NCI-H1092 treated with DMSO at 0.1 percent for 48 hours (cell line): ENCODE data around the gene ARFRP1.
"Not testable (repeated sequence)": the region's sequence is repeated elsewhere in the genome, so short reads cannot be mapped to it uniquely, and the experiment has no call there.

Experiments
- DNase-seq: peaks from one replicate; lab custom pipeline; 2025; lab: John Stamatoyannopoulos, UW

The ARFRP1 gene

DNA sequence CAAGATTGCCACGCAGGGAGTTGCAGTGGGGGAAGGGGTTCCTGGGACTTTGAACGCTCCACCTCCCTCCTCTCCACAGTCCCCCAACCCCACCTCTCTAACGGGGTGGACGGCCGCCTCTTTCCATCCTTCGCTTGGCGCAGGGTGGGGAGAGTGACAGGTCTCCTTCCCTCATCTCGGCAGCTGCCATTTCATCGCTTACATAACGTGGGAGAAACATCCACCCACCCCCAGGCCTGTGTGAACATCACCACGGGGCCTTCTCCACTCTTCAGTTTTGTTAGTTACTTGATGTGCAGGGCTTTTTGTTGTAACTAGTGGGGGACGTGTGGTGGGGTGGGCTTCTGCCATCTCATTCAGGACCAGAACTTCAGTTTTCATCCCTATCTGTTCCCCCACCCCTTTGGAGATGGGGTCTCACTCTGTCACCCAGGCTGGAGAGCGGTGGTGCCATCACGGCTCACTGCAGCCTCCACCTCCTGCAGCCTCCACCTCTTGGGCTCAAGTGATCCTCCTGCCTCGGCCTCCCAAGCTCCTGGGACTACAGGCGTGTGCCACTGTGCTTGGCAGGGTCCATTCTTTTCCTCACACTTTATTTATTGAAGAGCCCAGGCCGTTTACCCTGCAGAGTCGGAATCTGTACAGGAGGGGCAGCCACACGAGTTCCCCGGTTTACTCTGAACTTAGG is 32.0 kb downstream of the ARFRP1 start:
- no peak for DNase-seq

DNA sequence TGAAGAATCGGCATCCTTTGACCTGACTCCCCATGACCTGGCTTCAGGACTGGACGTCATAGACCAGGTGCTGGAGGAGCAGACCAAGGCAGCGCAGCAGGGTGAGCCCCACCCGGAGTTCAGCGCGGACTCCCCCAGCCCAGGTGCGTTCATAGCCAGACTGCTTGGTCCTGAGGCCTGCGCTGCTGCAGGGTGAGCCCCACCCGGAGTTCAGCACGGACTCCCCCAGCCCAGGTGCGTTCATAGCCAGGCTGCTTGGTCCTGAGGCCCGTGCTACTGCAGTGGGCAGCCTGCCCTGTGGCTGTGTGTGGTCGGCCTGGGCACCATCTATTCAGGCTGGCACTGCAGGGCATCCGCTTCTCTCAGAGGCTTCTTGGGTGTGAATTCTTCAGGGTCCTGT is 33.8 kb downstream of the ARFRP1 start:
- DNase-seq = no peak

DNA sequence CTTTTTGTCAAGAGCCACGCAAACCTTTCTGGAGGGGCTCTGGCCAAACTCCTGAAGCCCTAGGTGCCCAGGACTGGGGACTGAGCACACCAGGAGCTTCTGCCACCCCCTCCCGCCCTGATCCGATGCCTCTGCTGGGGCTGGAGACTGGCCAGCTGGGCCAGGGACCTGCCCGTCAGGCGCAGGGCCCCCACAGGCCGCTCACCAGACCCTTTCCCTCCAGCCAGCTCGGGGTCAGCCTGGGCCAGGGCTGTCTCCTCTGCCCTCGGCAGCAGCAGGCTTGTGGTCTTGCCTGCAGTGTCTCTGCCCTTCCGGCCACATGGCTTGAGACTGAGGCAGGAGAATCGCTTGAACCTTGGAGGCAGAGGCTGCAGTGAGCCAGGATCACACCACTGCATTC is 35.1 kb downstream of the ARFRP1 start:
- DNase-seq = no peak

DNA sequence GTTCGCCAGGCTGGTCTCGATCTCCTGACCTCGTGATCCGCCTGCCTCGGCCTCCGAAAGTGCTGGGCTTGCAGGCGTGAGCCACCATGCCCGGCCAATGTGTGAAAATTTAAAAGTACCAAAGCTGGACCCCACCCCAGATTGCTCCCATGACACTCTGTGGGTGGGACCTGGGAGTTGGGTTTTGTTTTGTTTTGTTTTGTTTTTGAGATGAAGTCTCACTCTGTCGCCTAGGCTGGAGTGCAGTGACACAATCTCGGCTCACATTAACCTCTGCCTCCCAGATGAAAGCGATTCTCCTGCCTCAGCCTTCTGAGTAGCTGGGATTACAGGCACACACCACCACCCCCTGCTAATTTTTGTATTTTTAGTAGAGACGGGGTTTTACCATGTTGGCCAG is 36.1 kb downstream of the ARFRP1 start:
- not testable (repeated sequence) for DNase-seq

DNA sequence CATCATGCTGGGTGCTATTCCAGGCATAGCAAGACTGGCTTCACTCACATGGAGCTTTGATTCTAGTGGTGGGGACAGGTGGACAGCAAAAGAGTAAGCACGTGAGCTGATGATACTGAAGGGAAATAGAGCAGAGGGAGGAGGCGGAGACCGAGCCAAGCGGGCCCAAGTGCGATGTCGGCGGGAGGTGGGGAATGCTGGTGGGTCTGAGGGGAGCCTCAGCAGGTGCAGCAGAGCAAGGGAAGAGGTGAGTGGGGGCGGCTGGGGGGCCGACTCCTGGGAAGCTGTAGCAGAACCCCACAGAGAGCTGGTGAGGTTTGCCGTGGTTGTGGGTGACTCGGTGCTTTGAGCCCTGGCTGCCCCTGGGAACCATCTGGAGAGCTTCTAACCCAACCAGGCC is 39.4 kb downstream of the ARFRP1 start:
- DNase-seq = no peak

DNA sequence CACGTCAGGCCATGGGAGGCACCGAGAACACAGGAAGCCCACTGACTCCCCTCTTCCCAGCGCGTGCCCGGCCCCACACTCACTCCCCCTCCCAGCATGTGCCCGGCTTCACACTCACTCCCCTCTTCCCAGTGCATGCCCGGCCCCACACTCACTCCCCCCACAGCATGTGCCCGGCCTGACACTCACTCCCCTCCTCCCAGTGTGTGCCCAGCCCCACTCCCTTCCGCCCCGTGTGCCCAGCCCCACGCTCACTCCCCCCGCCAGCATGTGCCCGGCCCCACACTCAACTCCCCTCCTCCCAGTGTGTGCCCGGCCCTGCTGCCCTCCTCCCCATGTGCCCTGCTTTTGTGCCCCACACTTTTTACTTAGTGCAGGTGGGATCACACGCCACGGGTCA is 39.9 kb downstream of the ARFRP1 start:
- DNase-seq = no peak

DNA sequence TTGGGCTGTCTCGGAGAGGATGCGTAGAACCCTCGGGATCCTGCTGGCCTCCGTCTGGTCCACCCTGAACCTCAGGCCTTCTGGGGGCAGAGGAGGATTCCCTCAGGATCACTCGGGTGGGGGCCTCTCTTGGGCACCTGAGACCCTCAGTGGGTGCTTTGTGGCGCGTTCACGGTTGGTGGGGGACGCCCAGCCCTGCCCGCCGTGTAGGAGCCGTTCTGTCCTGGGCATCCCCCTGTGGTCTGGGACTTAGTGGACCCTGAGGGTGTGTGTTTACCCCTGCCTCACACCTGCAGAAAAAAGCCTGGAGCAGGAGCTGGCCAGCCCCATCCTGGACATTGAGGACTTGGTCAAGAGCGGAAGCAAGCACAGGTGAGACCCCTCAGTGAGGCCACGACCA is 42.1 kb downstream of the ARFRP1 start:
- no peak for DNase-seq

DNA sequence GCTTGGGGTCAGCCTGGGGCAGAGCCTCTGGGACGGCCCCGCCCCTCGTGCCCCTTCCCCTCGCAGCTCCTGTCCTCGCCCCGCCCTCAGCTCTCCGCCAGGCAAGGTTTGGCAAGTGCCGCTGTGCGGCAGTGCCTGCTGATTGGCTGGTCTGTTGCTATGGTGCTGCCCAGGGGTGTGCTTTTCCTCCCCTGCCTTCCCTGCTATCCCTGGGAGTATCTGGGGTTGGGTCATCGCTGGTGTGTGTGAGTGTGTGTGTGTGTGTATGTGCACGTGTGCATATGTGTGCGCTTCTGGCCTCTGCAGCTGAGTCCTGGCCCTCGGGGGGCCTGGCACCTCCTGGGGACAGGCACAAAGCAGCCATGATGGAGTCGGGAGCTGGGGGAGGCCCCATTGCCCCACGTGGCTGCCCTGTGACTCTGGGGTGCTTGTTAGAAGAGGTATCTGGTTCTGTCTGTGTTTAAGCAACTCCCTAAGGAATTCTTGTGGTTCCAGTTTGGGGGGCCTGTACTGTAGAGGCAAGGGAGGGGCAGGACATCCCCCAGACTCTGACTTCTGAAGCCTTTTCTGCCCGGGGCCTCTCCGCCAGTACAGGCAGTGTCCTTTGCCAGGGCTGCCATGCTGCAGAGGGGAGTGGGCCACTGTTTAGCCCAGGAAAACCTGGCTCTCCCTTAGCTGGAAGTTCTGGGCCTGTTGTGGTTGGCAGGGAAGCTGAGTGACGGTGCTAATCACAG is 42.7 kb downstream of the ARFRP1 start:
- DNase-seq = no peak

DNA sequence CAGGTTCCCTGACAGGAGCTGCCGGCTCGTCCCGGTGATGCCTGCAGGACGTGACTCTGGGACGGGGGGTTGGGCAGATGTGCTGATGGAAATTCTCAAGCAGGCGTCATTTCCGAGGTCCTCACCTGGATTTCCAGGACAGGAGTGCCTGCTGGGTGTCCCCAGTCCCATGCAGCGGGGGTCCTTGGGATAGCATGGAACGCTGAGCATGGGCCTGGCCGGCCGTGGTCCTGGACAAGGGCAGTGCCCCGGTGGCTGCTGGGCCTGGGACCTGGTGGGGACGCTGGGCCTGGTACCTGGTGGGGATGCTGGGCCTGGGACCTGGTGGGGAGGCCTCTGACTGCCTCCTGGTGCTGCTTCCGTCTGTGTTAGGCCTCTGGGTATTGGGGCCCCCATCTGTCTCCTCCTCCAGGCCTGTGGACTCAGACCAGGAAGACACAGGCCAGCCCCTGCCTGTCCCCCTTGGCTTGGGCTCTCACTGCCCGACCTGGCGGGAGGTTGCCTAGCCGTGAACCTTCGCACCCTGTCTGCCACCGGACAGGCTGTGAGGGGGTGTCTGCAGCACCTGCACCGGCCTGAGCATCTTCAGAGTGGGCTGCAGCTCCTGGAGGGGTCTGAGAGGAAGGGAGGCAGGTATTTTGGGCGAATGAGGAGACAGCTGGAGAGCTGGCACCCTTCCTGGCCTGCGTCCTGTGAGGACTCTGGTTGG is 43.5 kb downstream of the ARFRP1 start:
- DNase-seq = no peak

DNA sequence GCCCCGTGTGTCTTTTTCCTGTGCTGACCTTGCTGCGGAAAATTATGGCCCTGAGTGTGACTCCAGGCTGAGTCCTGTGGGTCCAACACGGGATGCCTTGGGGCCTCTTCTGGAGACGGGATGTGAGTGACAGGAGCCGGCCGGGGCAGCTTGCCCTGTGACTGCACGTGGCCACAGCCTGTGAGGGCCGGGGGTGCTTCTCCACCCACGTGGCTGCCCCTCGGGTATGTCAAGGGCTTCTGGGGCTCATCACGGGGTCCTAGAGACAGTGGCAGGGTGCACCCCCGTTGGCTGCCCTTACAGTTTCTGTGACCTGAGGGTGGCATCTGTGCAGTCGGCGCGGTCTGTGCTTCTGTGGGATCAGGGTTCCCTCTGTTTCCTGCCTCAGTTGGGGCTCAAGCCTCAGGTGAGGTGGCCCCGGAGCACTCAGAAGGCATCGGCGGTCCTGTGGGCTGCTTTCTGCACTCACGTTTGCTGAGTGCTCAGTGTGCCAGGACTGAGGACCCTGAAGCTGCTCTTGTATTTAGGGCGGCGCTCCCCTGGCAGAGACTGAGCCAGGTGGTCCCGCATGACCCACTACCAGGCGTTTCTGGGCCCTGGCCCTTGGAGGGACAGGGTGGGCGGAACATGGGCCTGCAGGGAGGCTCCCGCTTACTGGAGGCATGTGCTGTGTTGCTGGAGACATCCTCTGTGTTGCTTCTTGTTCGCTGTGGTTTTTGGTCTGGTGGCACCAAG is 44.3 kb downstream of the ARFRP1 start:
- DNase-seq = no peak

DNA sequence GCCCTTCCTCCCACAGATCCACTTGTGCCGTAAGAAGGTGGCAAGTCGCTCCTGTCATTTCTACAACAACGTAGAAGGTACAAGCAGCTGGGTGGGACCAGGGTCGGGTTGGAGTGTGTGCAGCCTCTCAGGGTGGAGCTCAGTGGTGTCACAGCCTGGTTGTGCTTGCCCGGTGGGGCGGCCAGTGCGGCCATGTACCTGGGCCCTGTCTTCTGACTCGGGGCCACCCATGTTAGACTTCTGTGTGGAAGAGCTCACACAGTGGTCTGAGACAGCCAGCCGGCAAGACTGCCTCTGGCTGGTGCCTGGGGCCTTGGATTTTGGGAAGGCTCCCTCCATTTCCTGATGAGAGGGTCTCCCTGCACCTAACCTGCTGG is 45.0 kb downstream of the ARFRP1 start:
- DNase-seq = no peak

DNA sequence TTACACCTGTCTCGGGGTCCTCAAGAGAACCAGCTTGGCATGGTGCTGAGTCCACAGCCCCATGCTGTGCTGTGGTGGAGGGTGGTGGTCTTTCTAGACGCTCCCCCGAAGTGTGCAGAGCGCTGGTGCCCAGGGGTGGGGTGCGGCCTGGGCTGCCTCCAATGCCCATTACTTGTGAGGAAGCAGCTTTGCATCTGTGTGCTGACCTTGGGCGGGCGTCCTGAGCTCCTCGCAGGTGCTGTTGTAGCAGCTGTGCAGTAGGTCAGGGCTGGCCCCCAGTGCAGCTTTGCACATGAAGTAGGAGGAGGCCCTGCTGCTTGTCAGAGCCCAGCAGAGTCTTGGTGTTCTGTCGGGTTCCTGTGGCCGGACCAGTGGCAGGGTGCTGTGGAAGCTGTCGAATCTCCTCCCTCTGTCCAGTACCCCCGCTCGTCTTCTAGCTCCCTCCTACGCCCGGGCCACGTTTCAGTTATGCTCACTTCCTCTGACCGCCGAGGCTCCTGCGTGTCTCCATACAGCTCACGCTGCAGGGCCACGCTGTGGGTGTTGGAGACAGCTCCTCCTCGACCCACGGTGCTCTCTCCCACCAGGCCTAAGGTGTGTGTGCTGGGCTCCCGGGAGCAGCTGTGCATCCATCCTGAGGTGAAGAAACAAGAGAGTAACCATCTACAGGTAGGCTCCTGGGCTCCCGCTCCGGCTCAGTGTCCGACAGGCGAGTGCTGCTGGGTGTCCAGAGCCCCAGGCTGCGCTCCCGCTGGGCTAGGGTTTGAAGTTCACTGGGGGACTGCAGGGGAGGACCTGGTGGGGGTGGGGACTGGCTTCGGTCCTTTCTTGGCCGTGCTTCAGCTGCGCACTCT is 45.6 kb downstream of the ARFRP1 start:
- DNase-seq = no peak

DNA sequence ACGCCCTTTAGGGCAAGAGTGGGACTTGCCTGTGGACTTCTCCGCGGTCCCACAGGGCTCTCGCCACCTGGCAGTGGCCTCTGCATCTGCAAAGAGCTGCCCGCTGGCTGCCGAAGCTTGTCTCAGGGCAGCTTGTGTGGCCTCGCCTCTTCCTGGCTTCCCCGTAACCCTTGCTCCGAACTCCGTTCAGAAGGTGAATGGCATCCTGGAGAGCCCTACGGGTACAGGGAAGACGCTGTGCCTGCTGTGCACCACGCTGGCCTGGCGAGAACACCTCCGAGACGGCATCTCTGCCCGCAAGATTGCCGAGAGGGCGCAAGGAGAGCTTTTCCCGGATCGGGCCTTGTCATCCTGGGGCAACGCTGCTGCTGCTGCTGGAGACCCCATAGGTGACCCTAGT is 46.7 kb downstream of the ARFRP1 start:
- DNase-seq = no peak

DNA sequence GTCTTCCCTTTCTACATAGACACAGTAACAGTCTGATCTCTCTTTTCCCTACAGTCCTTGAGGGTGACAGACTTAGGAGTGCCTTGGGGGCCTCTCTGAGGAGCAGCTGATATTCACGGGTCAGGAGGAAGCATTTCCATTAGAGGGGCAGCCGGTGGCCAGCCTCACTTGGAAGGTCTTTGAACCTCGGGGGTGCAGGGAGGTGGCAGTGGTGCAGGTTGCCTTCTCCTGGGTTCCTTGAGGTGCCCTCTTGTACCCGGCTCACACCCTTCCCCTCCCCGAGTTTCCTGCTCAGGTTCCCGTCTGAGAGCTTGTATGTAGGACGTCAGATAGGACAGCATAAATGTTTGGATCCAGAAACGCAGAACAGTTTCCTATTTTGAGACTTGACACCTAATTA is 47.2 kb downstream of the ARFRP1 start:
- no peak for DNase-seq

DNA sequence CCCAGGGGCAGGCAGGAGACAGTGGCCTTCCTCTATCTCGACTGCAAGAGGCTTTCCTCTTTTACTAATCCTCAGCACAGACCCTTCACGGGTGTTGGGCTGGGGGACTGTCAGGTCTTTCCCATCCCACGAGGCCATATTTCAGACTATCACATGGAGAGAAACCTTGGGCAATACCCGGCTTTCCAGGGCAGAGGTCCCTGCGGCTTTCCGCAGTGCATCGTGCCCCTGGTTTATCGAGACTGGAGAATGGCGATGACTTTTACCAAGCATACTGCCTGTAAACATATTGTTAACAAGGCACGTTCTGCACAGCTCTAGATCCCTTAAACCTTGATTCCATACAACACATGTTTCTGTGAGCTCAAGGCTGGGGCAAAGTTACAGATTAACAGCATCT is 47.6 kb downstream of the ARFRP1 start:
- DNase-seq = not testable (repeated sequence)

DNA sequence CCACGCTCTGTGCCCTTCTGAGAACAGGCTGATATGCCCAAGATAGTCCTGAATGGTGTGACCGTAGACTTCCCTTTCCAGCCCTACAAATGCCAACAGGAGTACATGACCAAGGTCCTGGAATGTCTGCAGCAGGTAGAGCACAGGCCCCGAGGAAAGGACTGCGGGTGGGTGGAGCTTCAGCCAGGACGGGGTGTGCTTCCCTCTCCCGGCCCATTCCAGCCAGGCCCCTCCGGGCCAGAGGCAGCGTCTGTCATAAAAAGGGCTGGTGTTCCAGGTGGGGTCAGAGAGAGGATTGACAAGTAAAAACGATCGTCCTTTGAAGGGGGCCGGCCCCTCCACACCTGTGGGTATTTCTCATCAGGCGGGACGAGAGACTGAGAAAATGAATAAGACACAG is 48.4 kb downstream of the ARFRP1 start:
- no peak for DNase-seq

DNA sequence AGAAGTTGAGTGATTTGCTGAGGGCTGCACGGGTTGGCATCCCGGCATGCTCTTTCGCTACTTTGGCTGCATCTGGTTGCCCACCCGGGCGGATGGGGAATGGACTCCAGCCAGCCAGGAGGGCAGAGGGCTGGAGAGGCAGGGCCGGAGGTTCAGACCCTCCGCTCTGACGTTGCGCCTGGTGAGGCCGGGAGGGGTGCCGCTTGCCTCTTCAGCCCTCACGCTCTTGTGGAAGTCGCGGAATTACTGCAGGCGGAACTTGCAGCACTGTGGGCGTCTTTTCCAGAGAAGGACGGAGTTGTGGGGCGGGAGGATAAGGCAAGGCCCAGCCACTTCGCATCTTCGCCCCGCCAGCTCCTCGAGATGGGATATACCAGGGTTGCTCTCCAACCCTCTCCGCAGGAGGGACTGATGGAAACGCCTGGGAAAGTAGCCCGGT is 49.0 kb downstream of the ARFRP1 start:
- no peak for DNase-seq

DNA sequence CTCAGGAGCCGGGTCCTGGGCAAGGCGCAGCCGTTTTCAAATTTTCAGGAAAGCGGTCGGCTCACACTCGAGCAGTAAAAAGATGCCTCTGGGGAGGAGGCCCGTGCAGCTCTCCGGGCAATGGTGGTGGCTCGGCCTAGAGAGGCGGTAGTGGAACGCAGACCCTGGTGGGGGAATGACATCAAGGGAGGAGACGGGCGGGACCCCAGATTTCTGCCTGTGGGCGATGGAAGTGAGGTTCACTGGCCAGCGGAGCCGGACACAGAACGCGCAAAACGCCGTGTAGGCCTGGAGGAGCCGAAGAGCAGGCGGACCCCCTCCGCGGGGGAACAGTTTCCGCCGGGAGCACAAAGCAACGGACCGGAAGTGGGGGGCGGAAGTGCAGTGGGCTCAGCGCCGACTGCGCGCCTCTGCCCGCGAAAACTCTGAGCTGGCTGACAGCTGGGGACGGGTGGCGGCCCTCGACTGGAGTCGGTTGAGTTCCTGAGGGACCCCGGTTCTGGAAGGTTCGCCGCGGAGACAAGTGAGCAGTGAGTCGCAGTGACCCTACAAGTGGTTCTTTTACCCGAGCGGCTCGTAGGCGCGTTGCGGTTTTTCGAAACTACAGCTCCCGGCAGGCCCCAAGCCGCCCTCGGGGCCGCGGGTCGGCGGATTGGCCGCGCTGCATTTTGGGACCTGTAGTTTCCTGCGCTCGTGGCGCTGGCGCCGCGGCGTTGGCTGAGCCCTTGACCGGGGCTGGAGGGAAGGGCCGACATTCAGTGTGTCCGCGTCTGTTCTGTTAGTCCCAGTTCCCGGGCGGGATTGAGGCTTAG is 49.6 kb downstream of the ARFRP1 start, which contains the start of gene RTEL1:
Gene RTEL1, plus strand, starts transcription at position 376 of the 812 bp plus-strand sequence. CDS start 1,091 bp downstream, outside the sequence.
- DNase-seq = peak; percentile 93

DNA sequence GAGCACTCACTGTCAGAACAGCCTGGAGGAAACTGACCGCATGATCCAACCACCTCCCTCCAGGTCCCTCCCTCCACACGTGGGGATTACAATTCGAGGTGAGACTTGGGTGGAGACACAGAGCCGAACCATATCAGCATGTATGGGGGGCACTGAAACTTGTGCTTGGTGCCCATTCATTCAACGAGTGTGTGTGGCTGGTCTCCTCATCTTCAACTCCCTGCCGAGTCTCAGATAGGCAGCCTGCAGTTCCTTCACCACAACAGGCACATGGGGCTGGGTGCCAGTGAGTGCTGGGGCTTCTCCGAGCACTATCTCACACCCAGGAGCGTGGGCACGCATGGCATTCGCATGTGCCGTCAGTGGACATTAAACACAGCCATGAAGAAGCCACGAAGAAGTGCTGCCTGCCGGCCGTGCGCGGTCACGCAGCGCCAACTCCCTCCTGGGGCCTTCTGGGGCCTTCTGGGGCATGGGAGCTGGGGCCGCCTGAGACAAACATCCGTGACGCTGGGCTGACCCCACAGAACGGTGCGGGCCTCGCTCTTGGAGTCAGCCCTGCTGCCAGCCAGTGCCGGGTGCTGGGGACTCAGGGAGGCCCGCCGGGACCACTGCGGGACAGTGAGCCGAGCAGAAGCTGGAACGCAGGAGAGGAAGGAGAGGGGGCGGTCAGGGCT is 50.4 kb downstream of the ARFRP1 start:
- DNase-seq = peak; percentile 35

DNA sequence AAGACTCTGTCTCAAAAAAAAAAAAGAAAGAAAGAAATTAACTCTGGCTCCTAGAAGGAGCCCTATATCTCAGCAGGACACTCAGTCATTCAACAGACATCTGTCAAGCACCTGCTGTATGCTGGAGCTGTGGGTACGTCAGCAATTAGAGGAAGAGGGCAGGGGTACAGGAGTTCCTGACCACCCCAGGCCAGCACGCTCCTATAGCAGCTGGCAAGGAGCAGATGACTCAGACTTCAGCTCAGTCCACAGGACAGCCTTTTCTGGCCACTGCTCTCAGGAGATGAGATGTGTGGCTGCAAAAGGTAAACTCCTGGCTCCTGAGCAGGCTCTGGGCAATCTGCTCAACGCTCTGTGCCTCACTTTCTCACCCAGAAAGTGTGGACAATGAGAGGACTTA is 51.3 kb downstream of the ARFRP1 start:
- no peak for DNase-seq
